Right ventricle myocardium inferior (tissue), 1 donor: Measurements from ENCODE around the gene NKX6-2. TPM values are rescaled to one million over a fixed set of nuclear protein-coding genes. Genes with fewer than 3 reads are reported as not detected.
"Not testable (repeated sequence)": the region's sequence is repeated elsewhere in the genome, so short reads cannot be mapped to it uniquely, and the experiment has no call there.

Source experiments
- ATAC-seq: fragments of 200-7000 bp; cut with Tn5 transposase; one replicate; pipeline ENCODE4 v1.9.1; 2020; ENCODE audit warnings: mild to moderate bottlenecking, moderate library complexity
- DNase-seq: peaks from one replicate; pipeline ENCODE4 v3.0.0; 2021; ENCODE audit errors: missing footprints
- intact Hi-C: fragments of 100-400 bp; cut with DNase I; formaldehyde crosslinking; loops from one replicate; pipeline ENCODE4 v1.11.0; 2022
- total RNA-seq: library from RNA; stranded (reverse); fragmentation: NEBNext Ultra II Directional; extraction: Animal tissue kit (Norgen Biotek cat#: 25700); gene quantifications from one replicate; pipeline ENCODE4 v1.2.1, GENCODE V29; 2021
- donor health status: DM: no; HTN: yes; CAD: no; lungs with severe emphysema.

Gene NKX6-2
- total RNA-seq, 1 donor from 2014 or later = not detected

DNA sequence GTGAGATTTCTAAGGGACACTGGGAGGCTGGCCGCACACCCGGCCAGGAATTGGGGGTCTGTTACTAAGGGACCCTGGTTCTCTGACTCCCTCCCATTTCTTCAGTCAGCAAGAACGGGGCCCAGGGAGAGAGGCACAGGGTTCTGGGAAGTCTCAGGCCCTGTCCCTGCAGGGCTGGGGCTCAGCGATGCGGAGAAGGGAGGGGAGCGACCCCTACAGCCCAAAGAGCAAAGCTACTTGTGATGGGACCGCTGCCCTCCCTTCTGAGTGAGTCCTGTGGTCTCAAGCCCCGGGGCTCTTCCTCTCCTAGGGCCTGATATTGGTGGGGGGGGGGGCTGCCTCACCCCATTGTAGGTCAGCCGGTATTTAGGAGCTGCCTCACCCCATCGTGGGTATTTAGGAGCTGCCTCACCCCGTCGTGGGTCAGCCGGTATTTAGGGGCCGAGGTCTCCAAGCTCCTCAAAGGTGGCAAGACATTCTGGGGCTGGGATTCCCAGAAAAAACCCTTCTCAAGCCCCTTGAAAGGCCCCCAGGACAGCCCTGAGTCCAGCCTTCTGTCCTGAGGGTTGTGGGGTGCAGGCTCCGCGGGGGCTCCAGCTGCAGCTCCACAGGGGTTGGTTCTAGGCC, 16.9 kb upstream of the NKX6-2 start:
- no peak for DNase-seq

DNA sequence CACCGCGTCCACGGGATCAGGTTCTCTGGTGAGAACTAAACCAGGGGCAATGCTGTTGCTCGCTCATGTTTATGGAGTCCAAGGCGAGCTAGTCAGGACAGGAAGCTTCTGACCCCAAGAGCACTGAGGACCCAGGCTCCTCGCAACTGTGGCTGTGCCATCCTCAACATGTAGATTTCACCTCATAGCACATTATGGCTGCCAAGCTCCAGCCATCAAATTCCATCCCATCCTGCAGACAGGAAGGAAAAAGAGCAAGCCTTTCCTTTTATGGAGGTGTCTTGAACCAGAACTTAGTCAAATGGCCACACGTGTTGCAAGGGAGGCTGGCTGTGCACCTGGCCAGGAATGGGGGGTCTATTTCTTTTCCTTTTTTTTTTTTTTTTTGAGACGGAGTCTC, 16.1 kb upstream of the NKX6-2 start:
- intact Hi-C loops = no loop called here
- DNase-seq (no peak), ATAC-seq (no peak)

More for the DNA sequence above, 16.9 kb upstream of the NKX6-2 start:
- intact Hi-C loops = no loop called here
- no peak for ATAC-seq

DNA sequence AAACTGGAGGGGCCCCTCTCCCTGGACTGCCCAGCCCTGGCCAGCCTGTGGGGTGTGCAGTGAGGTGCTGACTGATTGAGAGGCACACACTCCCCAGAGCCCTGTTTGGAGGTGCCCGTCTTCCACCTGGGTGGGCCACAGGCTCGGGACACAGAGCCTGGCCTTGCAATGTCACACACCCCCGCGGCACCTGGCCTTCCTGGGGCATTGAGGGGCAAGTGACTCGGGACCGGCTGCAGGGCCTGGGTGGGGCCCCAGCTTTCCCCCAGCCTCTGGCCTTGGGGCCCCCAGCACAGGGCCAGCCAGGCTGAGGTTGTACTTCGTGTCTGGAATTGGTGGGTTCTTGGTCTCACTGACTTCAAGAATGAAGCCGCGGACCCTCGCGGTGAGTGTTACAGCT, 13.9 kb upstream of the NKX6-2 start:
- DNase-seq (no peak), ATAC-seq (no peak)
- intact Hi-C loops = no loop called here

DNA sequence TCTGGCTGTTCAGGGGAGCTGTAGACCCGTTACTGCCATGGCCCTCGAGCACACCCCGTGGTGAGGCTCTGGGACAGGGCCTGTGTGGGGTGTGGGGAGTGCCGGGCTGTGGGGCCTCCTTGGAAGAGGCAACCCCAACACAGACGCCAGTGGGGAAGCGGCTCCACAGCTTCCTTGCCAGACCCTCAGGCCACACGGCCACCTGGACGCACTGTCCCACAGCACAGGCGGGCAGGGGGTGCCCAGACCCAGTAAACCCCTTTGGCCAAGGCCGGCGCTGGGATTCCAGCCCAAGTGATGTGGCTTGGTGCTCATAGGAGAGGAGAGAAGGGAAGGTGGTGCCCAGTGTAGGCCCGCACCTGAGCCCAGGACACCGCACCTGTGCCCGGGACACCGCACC, 12.9 kb upstream of the NKX6-2 start:
- intact Hi-C loops = no loop called here
- ATAC-seq (no peak), DNase-seq (no peak)

DNA sequence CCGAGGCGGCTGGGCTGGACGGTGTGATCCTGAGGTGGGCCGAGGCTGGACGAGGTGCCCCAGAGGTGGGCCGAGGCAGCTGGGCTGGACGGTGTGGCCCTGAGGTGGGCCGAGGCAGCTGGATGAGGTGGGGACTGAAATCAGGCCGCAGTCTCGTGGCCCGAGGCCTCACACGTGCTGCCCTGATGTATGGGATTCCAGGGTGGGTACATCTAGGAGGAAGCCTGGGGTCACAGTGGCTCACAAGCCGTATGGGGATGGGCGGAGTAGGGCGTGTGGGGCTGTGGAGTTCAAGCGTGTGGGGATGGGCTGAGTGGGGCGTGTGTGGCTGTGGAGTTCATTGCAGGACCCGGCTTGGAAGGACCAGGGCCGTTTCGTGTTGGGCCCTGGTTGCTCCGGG, 12.5 kb upstream of the NKX6-2 start:
- DNase-seq (no peak), ATAC-seq (peak; percentile 25)
- intact Hi-C loops = no loop called here

DNA sequence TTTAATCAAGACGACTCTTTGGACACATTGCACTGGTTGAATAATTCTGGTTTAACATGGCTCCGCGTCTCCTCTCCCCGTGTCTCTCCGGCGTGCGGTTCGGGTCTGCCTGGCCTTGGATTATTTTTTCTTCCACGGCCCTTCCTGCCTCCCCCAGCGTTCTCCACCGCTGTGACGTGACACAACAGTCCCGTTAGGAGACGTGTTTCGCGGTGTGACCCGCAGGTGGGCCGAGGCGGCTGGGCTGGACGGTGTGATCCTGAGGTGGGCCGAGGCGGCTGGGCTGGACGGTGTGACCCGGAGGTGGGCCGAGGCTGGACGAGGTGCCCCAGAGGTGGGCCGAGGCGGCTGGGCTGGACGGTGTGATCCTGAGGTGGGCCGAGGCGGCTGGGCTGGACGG, 12.0 kb upstream of the NKX6-2 start:
- DNase-seq, ATAC-seq, intact Hi-C loops: not testable (repeated sequence)

DNA sequence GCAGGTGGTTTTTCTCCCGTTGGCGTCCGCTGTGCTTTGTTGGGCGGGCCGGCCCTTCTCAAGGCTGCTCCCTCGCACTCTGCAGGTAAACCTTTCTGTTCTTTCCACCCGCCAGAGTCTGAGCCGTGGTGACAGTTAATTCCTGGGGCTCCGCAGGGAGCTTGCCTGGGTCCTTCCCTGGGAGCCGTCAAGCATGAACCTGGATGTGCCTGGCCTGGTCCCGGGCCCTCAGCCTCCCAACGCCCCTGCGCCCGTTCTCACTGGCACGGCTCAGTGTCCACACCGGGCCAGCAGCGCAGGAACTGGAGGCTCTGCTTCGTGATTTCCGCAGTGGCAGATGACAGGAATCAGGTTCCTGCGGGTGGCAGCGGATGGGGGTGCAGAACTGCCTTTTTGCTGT, 10.9 kb upstream of the NKX6-2 start:
- ATAC-seq (no peak), DNase-seq (no peak)
- intact Hi-C loops = no loop called here

DNA sequence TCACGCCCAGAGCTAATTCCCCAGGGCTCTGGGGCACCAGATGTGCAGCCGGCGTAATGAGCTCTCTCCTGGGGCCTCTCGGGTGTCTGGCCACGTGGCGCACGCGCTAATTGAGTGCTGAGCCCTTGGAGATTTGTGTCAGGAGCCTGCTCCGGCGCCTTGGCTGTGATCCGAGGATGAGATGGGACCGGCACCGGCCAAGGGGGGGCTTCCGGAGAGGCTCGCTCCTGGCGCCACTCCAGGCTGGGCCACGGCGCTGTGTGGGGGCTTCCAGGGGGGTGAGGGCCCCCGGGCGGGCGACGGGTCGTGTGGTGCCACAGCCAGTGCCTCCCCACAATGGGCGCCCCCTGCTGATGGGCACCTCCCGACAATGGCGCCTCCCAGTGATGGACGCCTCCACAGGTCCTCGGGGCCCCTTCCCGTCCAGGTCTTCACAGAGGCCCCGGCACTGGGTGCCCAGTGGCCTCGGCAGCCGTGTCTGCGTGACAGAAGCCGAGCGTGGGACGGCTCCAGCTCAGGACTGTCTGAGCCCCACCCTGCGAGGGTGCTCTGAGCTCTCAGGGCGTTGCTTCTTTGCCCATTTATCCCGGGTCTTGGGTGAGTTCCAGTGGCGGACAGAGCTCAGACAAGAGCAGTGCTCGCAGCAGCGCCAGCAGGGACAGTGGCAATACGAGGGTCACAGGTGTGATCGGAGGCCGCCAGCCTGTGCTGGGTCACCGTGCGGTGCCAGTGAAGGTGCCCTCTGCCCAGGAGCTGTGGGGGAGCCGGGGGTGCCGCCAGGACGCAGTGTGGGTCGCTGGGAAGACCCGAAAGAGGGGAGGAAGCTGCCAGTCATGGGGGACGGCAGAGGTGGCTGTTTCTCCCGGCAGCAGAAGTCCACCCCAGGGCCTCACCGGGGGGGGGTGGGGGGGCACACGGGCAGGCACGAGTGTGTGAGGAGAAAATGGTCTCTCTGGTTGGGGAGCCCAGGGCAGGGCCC, 8.2 kb upstream of the NKX6-2 start:
- DNase-seq (no peak), ATAC-seq (no peak)
- intact Hi-C loops = no loop called here

DNA sequence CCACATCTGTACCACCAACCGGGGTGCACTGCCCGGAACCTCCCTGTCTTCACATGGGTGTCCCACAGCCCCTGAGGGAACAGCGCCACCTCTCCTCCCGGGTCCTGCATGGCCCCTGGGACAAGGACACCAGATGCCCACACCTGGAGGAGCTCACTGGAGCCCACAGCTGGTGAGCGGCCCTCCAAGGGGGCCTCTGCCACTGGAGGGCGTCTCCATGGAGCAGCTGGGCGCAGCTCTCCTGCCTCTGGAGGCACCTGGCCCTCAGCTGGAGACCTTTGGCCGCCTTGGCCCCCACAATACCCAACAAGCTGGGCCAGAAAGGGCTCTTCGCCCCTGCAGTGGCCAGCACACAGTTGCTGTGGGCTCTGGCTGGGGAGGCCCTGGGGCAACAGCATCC, 7.3 kb upstream of the NKX6-2 start:
- no peak for DNase-seq

DNA sequence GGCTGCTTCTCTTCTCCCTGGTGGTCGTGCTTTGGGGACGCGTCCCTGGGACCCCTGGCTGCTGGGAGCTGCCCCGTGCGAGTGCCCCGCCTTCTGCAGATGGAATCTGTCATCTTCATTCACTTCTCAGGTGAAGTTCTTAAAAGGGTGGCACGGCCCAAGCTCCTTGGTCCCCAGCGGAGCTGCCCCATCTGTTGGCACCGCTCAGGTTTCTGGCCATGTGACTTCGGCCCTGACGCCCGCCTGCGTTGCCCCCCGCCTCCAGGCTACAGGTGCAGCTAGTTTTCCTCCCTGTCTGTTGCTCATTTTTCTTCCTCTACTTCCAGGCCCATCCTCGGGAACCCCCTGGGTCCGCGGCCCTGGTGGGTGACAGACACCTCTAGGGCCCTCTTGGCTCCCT, 6.8 kb upstream of the NKX6-2 start:
- intact Hi-C loops = no loop called here
- no peak for DNase-seq
- no peak for ATAC-seq

More for the DNA sequence above, 7.3 kb upstream of the NKX6-2 start:
- no peak for ATAC-seq
- intact Hi-C loops = no loop called here

DNA sequence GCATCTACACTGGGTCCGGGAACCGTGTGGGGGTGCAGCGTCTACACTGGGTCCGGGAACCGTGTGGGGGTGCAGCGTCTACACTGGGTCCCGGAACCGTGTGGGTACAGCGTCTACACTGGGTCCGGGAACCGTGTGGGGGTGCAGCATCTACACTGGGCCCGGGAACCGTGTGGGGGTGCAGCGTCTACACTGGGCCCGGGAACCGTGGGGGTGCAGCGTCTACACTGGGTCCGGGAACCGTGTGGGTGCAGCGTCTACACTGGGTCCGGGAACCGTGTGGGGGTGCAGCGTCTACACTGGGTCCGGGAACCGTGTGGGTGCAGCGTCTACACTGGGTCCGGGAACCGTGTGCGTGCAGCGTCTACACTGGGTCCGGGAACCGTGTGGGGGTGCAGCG, 6.2 kb upstream of the NKX6-2 start:
- DNase-seq, intact Hi-C loops, ATAC-seq: not testable (repeated sequence)

DNA sequence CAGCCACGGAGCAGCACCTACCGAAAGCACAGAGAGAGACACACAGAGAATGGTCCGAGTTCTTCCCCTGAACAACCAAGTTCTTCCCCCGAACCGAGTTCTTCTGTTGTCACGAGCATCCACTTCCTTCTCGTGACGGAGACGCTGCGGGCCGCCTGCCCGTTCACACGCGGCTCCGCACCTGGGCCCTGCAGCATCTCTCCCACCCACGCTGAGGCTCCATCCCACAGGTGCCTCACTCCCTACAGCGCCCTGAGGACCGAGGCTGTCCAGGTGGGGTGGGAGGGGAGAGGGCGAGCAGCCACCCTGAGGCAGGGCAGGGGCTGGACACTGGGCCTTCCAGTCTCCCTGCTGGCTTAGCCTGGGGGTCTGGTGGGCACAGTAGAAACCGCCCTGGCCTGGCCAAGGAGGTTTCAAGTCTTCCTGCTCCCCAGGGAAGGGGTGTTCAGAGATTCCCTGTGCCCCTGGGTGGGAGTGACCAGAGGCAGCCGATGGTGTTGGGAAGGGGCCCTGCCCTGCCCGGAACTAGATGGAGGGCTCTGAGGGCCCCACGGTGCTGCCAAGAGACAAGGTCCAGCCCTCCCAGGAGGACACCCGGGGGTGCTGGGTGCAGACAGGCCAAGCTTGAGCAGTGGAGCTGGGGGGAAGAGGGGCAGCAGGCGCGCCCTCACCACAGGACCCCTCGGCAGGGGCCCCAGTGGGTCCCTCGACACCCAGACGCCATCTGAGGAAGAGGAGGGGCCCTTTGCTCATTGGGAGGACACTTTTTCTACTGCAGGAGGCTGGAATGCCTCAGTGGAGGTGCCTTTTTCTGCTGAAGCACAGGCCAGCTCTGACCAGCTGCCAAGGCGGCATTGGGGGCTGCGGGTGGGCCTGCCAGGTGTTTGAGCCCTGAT, 5.2 kb upstream of the NKX6-2 start:
- ATAC-seq (no peak), DNase-seq (no peak)
- intact Hi-C loops = no loop called here

DNA sequence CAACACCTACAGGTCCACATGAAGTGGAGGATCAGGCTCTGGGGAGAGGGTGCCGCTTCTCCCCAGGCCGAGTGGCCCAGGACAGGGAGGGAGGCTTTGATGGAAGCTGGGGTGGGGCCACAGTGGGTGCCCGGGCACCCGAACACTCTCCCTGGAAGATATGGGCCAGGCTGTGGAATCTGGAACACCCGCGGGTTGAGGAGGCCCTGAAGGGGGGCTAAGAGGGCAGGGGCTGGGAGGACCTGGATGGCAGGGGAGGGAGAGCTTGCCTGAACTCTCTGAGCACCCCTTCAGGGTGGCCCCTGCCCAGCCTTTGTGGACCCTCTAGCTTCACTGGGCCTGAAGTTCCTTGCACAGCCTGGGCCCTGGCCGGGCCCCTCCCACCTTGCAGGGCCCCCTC, 4.5 kb upstream of the NKX6-2 start:
- DNase-seq = no peak
- intact Hi-C loops = no loop called here
- no peak for ATAC-seq

DNA sequence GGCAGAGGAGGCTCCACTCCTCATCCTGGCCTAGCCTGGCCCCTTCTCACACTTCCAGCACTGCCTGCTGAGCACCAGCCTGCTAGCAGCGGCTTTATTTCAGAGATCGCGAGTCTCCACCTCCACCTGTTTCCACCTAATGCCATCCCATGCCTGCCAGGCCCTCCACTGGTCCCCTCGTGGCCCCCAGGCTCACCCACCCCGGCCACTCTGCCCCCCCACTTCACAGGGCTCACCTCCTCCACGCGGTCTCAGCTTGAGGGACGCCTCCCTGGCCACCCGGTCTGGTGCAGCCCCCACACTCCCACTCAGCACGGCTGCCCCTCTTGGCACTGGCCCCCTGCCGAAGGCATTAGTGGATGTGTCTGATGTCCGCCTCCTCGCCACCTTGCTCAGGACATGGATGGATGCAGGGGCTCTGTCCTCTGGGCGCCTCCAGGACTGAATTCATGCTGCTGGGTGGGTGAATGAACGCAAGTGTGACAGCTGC, 3.8 kb upstream of the NKX6-2 start:
- ATAC-seq (no peak), DNase-seq (no peak)
- intact Hi-C loops = loop anchor here (10.0 kb wide), 1 partner anchor 135 kb away; no protein-coding TSS in a partner anchor

DNA sequence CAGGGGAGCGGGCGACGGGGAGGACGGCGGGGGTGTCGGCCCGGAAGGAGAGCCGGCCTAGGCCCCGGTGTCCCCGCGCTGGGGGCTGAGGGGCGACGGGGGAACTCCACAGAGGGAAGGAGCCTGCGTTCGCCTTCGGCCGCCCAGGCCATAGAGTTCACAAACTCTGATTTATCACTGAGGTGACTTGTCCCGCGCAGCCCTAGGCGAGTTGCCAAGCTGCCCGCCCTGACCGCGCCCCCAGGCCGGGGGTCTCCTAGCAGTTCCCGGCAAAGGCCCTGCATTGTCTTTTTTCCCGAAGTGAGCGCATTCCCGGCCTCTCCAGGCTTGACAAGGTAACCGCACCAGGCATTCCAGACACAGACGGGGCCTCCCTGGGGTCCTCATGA, 2.9 kb upstream of the NKX6-2 start:
- ATAC-seq = no peak
- intact Hi-C loops = loop anchor here (10.0 kb wide), 1 partner anchor 134 kb away; no protein-coding TSS in a partner anchor
- DNase-seq = no peak

DNA sequence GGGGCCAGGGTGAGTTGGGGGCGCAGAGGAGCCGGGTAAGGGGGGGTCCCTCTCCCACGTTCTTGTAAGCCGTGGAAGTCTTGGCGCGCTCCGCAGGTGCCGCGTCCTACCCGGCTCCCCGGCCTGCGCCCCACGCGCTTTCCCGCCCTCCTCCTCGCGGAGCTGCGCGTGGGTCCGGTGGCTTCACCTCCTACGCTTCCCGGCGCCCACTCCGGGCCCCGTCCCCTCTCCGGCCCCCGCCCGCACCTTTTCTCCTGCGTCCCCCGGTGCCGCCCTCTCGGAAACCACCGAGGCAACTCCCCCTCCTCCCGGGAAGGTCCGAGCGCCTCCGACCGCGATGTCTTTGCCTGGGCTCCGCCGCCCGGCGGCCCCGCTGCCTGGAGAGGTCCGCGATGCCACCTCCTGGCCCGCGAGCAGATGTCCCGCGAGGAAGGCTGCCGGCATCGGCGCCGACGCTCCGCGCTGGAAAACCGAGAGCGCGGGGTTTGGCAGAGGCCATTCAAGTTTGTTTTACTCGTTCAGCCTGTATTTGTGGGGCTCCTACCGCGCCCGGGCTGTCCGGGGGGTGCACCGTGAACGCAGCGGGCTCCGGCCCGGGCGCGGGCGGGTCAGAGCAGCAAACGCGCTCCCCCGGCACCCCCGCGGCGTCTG, 2.4 kb upstream of the NKX6-2 start:
- DNase-seq (no peak), ATAC-seq (no peak)
- intact Hi-C loops = loop anchor here (10.0 kb wide), 1 partner anchor 134 kb away; no protein-coding TSS in a partner anchor

DNA sequence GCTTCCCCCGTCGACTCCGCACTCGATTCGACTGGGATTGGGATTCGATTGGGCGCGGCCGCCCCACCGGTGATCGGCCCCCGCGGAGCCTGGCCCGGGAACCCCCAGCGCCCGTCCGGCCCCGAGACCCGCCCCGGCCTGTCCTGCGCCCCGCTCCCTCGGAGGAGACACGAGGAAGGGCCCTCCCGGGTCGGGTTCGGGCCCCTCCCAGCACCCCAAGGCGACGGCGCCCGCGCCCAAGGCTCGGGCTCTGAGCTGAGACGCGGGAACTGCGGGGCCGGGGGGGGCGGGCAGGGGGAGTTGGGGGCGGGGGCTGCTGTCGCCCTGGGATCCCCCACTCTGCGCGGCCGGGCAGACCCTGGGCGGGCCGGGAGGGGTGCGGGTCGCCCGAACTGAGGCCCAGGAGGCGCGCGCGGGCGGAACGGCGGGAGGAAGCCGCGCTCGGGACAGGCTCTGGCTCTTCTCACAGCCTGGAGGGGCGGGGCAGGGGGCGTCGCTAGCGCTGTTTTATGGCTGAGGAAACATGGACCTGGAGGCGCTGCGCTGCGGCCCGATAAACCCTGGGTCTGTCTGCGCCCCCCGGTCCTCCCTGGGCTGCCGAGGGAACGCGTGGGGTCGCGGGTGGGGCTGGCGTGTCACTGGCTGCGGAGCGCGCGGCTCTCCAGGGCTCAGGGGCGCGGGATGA, 1.7 kb upstream of the NKX6-2 start:
- no peak for ATAC-seq
- intact Hi-C loops = loop anchor here (10.0 kb wide), 1 partner anchor 133 kb away; no protein-coding TSS in a partner anchor
- DNase-seq = no peak
